Natural killer cell (primary cell): Measurements from ENCODE around the gene CACNA2D3. TPM values are rescaled to one million over a fixed set of nuclear protein-coding genes. Genes with fewer than 3 reads are reported as not detected.
A peak's percentile ranks its signal among the peaks of the same experiment; 100 is the strongest.

Experiments
- ATAC-seq, 3 donors: fragments of 150-1000 bp in 2 of 3; fragments of 200-7000 bp in 1 of 3; cut with Tn5 transposase; 1 replicate in 1 of 3; 2 replicates in 2 of 3; pipeline ENCODE4 v1.10.0; 2021; ENCODE audit warnings: mild to moderate bottlenecking in 2 of 3, moderate library complexity in 2 of 3
- DNase-seq, 2 donors: peaks; one replicate each; pipeline versions ENCODE4 v3.0.0 to v3.0.0-alpha.2; 2013 to 2021; ENCODE audit warnings: mixed read lengths in 1 of 2
- H3K27ac ChIP-seq: one replicate; pipeline ENCODE4 v1.5.1; 2013; ENCODE audit warnings: mild to moderate bottlenecking, low read length
- H3K27me3 ChIP-seq: one replicate; pipeline ENCODE4 v1.6.1; 2013; ENCODE audit warnings: low read length; ENCODE audit not compliant: control insufficient read depth, insufficient read depth
- H3K36me3 ChIP-seq: one replicate; pipeline ENCODE4 v1.6.1; 2013; ENCODE audit warnings: low read length; ENCODE audit not compliant: control insufficient read depth, insufficient read depth
- H3K4me1 ChIP-seq: one replicate; pipeline ENCODE4 v1.6.1; 2013; ENCODE audit warnings: low read length; ENCODE audit not compliant: control insufficient read depth, insufficient read depth
- H3K4me3 ChIP-seq: one replicate; pipeline ENCODE4 v1.5.1; 2013; ENCODE audit warnings: low read length
- H3K9me3 ChIP-seq: one replicate; pipeline ENCODE4 v1.6.1; 2013; ENCODE audit warnings: low read length; ENCODE audit not compliant: control insufficient read depth, insufficient read depth
- H3K27ac Mint-ChIP-seq, 2 donors: one replicate each; pipeline ENCODE4 v1.8.0; 2022; ENCODE audit warnings: mild to moderate bottlenecking in 2 of 2, mixed read lengths in 2 of 2, moderate library complexity in 1 of 2
- H3K27me3 Mint-ChIP-seq, 2 donors: one replicate each; pipeline ENCODE4 v1.8.0; 2022; ENCODE audit warnings: low read depth in 2 of 2, mixed read lengths in 2 of 2
- H3K36me3 Mint-ChIP-seq: one replicate; pipeline ENCODE4 v1.8.0; 2022; ENCODE audit warnings: mixed read lengths
- H3K4me1 Mint-ChIP-seq, 2 donors: one replicate each; pipeline ENCODE4 v1.8.0; 2022; ENCODE audit warnings: mixed read lengths in 2 of 2
- H3K4me3 Mint-ChIP-seq: one replicate; pipeline ENCODE4 v1.8.0; 2022; ENCODE audit warnings: mild to moderate bottlenecking, moderate library complexity, mixed read lengths
- H3K9me3 Mint-ChIP-seq, 2 donors: one replicate each; pipeline ENCODE4 v1.8.0; 2022; ENCODE audit warnings: mixed read lengths in 2 of 2
- WGBS: methylation state at CpG from one replicate; pipeline ENCODE4 v1.1.7; 2013; ENCODE audit warnings: missing lambda C conversion rate; ENCODE audit not compliant: insufficient coverage; 5-methylcytosine and 5-hydroxymethylcytosine counted together
- intact Hi-C: fragments of 100-400 bp; cut with micrococcal nuclease; formaldehyde crosslinking; loops from one replicate; pipeline ENCODE4 v1.14.2; 2022
- total RNA-seq, 4 donors: library from RNA; stranded (reverse); fragments of 120-200 nt in 1 of 4; gene quantifications; one replicate each; pipeline versions ENCODE4 v1.2.3 to v1.2.4, GENCODE V29; 2013 to 2022
- TF ChIP-seq, protein P1 (sequence below): fragments of 200-600 bp; IDR thresholded peaks from one replicate; pipeline ENCODE4 v1.8.0; 2022; ENCODE audit warnings: antibody characterized with exemption

The CACNA2D3 gene
- total RNA-seq, 3 donors from 2014 or later (not counting 1 experiment from before 2014, with no cell fraction given) = 0.49 TPM; not detected in 2

DNA sequence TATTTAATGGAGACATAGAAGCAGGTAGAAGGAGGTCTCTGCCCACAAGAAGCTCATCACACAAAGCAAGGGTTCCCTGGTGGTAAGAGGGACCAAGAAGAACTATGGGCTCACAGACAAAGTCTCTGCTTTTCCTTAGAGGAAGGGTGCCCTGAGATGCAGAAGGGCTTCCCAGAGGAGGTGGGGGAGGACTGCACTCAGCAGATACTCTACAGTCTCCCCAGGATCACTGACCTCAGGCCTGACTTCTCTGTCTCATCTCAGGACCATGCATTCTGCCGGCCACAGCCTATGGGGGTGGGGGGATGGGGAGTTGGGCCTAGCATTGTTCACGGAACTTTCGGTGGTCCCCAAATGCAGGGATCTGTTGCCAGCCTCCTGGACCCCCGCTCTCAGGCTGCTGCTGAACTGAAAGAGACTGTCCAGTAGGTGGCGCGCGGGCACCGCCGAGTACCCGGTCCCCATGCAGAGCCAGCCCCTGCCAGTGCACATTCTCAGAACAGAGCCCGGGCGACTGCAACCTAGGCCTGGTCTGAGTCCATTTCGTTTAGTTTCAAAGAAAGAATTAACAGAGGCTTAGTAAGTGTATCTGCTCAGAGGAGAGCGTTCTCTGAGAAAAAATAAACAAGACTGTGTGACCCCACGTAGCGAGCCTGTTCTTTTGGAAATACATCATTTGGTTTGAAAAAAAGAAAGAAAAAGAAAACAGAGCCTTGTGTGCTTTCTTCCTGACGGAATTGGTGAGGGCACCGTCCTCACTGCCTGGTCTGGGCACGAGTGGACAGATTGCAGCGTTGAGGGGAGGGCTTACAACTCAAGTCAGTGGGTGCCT lies 731.4 kb downstream of the CACNA2D3 start:
- peak in 1 of 3 donors; percentile 50 for ATAC-seq
- 27% methylated on average over 20 of the region's 20 CpGs for WGBS
- Histone ChIP-seq H3K36me3 (no peaks in the 10 kb centered on the region), H3K27ac (no peak overlapping the region), H3K27me3 (no peaks in the 10 kb centered on the region), H3K4me3 (no peak overlapping the region), H3K9me3 (no peaks in the 10 kb centered on the region), H3K4me1 (no peaks in the 10 kb centered on the region)
- TF ChIP-seq, protein P1, sequence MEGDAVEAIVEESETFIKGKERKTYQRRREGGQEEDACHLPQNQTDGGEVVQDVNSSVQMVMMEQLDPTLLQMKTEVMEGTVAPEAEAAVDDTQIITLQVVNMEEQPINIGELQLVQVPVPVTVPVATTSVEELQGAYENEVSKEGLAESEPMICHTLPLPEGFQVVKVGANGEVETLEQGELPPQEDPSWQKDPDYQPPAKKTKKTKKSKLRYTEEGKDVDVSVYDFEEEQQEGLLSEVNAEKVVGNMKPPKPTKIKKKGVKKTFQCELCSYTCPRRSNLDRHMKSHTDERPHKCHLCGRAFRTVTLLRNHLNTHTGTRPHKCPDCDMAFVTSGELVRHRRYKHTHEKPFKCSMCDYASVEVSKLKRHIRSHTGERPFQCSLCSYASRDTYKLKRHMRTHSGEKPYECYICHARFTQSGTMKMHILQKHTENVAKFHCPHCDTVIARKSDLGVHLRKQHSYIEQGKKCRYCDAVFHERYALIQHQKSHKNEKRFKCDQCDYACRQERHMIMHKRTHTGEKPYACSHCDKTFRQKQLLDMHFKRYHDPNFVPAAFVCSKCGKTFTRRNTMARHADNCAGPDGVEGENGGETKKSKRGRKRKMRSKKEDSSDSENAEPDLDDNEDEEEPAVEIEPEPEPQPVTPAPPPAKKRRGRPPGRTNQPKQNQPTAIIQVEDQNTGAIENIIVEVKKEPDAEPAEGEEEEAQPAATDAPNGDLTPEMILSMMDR = peak; percentile 26
- no peak overlapping the region for H3K27ac Mint-ChIP-seq
- H3K9me3 Mint-ChIP-seq = no peaks in the 10 kb centered on the region
- DNase-seq = peak; percentile 16 to 32
- H3K4me1 Mint-ChIP-seq = no peaks in the 10 kb centered on the region
- H3K4me3 Mint-ChIP-seq = no peak overlapping the region
- no peaks in the 10 kb centered on the region for H3K27me3 Mint-ChIP-seq
- H3K36me3 Mint-ChIP-seq = no peaks in the 10 kb centered on the region
- intact Hi-C loops = no loop called here

DNA sequence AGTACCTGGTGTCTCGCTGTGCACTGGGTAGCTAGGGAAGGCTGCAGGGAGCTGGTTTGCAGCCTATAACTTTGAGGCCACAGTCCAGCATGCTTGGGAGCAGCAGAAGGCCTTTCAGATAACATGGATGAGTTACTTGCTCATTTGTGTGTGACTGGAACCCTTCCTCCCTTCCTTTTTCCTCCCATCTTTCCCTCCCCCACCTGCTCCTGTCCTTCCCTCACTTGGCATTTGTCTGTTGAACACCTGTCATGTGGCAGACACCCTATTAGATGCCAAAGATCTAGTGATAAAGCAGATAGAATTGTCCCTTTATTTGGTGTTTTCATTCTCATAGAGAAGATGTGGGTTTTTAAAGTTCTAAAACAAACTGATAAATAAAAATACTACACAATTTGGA lies 733.9 kb downstream of the CACNA2D3 start:
- no peak overlapping the region for H3K4me3 Mint-ChIP-seq
- Histone ChIP-seq H3K4me3 (no peak overlapping the region), H3K9me3 (no peaks in the 10 kb centered on the region), H3K27ac (no peak overlapping the region), H3K36me3 (no peaks in the 10 kb centered on the region), H3K4me1 (no peaks in the 10 kb centered on the region), H3K27me3 (no peaks in the 10 kb centered on the region)
- no peaks in the 10 kb centered on the region for H3K36me3 Mint-ChIP-seq
- H3K27me3 Mint-ChIP-seq = no peaks in the 10 kb centered on the region
- DNase-seq = no peak
- WGBS = 89% methylated on average over 1 of the region's 1 CpG
- intact Hi-C loops = loop anchor here (5.0 kb wide), 1 partner anchor 1396 kb away; no protein-coding TSS in a partner anchor
- ATAC-seq = no peak
- no peaks in the 10 kb centered on the region for H3K4me1 Mint-ChIP-seq
- H3K27ac Mint-ChIP-seq = no peak overlapping the region
- H3K9me3 Mint-ChIP-seq = no peaks in the 10 kb centered on the region
- TF ChIP-seq, protein P1 = no peak

DNA sequence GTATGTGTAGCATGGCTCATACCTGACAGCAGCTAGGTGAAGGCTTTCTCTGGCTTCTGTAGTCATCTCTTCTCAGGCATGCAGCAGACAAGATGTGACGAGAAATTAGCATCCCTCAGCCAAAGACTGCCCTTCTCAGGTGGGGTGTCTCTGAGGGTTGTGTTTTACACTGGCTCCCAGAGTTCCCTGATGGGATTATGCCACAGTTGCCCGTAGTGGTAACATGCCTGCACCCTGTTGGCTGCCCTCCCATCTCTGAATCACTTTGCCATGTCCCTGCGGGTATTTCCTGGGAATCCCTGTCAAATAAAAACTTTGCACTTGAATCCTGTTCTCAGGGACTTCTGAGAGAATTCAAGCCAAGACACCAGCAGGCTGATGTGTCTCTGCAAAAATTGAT lies 735.0 kb downstream of the CACNA2D3 start:
- intact Hi-C loops = loop anchor here (5.0 kb wide), 1 partner anchor 1395 kb away; no protein-coding TSS in a partner anchor
- 83% methylated on average over 3 of the region's 3 CpGs for WGBS
- Mint-ChIP-seq H3K27ac (no peak overlapping the region), H3K36me3 (no peaks in the 10 kb centered on the region), H3K4me1 (no peaks in the 10 kb centered on the region), H3K9me3 (no peaks in the 10 kb centered on the region), H3K27me3 (no peaks in the 10 kb centered on the region), H3K4me3 (no peak overlapping the region)
- Histone ChIP-seq H3K27ac (no peak overlapping the region), H3K9me3 (no peaks in the 10 kb centered on the region), H3K36me3 (no peaks in the 10 kb centered on the region), H3K4me1 (no peaks in the 10 kb centered on the region), H3K27me3 (no peaks in the 10 kb centered on the region), H3K4me3 (no peak overlapping the region)
- DNase-seq (no peak), ATAC-seq (no peak)
- TF ChIP-seq, protein P1 = no peak
